Lower leg skin (tissue), 4 donors: Measurements from ENCODE around the gene IL17RA. TPM values are rescaled to one million over a fixed set of nuclear protein-coding genes. Genes with fewer than 3 reads are reported as not detected.

Source experiments
- DNase-seq, 2 donors: peaks; one replicate each; pipeline ENCODE4 v3.0.0-alpha.2; 2019; ENCODE audit warnings: low spot score in 2 of 2
- H3K4me3 ChIP-seq: fragments of 200-600 bp; sonication (generic); 2 replicates; pipeline ENCODE4 v1.5.1; 2017; ENCODE audit warnings: mild to moderate bottlenecking, low read depth; ENCODE audit not compliant: poor library complexity, severe bottlenecking
- POLR2A ChIP-seq, 2 donors: fragments of 450-650 bp; IDR thresholded peaks; one replicate each; pipeline ENCODE4 v1.6.1; 2016 to 2017; ENCODE audit warnings: antibody characterized with exemption in 2 of 2, mild to moderate bottlenecking in 1 of 2, moderate library complexity in 1 of 2
- WGBS, 2 donors: methylation state at CpG; one replicate each; pipeline ENCODE4 v1.1.5; 2018; 5-methylcytosine and 5-hydroxymethylcytosine counted together
- intact Hi-C: fragments of 100-400 bp; cut with DNase I; formaldehyde crosslinking; loops from one replicate; pipeline ENCODE4 v1.15.0; 2023; ENCODE audit warnings: low total_unique reads
- total RNA-seq, 4 donors: library from RNA; depleted of rRNA; stranded (reverse); fragments of >200 nt; gene quantifications; one replicate each; pipeline ENCODE4 v1.1.0, GENCODE V29; 2016
- TF ChIP-seq, protein P1 (sequence below), 3 donors: fragments of 450-650 bp; IDR thresholded peaks; one replicate each; pipeline ENCODE4 v1.5.1; 2016; ENCODE audit warnings: antibody characterized with exemption in 3 of 3, mild to moderate bottlenecking in 3 of 3, moderate library complexity in 2 of 3

Gene IL17RA
- total RNA-seq, 4 donors from 2014 or later, result 17.6 to 30.6 (median 21.3) TPM

DNA sequence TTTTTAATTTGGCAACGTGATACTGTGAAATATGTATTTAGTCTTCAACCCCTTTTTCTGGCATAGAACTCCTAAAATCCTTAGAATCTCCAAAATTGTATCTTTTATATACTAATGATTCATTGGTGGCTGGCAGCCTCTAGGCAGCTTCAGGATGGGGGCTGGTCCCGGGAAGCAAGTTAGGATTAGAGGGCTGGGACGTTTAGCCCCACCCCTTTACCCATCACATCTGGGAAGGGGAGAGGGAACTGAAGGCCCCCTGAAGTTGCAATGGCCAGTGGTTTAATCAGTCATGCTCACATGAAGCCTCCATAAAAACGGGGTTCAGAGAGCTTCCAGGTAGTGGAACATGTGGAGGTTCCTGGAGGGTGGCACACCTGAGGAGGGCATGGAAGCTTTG is 7.1 kb downstream of the IL17RA start:
- intact Hi-C loops, result loop anchor here (10.0 kb wide), 1 partner anchor 53 kb away; no protein-coding TSS in a partner anchor
- 65 to 70% methylated on average over 4 of the region's 4 CpGs for WGBS, 2 donors
- peak in 1 of 2 donors; percentile 31 for DNase-seq
- TF ChIP-seq, protein P1, sequence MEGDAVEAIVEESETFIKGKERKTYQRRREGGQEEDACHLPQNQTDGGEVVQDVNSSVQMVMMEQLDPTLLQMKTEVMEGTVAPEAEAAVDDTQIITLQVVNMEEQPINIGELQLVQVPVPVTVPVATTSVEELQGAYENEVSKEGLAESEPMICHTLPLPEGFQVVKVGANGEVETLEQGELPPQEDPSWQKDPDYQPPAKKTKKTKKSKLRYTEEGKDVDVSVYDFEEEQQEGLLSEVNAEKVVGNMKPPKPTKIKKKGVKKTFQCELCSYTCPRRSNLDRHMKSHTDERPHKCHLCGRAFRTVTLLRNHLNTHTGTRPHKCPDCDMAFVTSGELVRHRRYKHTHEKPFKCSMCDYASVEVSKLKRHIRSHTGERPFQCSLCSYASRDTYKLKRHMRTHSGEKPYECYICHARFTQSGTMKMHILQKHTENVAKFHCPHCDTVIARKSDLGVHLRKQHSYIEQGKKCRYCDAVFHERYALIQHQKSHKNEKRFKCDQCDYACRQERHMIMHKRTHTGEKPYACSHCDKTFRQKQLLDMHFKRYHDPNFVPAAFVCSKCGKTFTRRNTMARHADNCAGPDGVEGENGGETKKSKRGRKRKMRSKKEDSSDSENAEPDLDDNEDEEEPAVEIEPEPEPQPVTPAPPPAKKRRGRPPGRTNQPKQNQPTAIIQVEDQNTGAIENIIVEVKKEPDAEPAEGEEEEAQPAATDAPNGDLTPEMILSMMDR (IDR thresholded peaks at IDR 0.05), result no peak
- TF ChIP-seq POLR2A (IDR thresholded peaks at IDR 0.05), result no peak
- H3K4me3 ChIP-seq, result no peak overlapping the region

DNA sequence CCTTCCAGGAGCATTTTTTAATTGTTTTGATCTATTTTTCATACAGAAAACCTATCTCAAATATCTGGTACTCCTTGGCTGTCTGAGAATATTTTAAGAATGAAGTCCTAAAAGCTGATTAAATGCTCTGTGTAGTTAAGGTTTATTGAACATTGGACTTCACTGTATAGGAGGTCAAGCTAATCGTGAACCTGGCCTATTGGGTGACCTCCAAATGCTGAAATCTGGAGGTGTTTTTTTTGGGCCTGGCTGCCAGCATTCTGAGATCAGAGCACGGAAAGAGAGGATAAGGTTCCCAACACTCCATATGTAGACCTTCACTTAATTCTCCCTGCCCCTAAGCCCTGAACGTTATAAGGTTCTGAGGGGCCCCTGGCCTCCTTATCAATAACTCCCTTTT is 8.3 kb downstream of the IL17RA start:
- no peak overlapping the region for H3K4me3 ChIP-seq
- 75 to 79% methylated on average over 3 of the region's 3 CpGs for WGBS, 2 donors
- intact Hi-C loops, result loop anchor here (10.0 kb wide), 1 partner anchor 52 kb away; no protein-coding TSS in a partner anchor
- no peak for DNase-seq
- TF ChIP-seq POLR2A (IDR thresholded peaks at IDR 0.05), result no peak
- TF ChIP-seq, protein P1 (IDR thresholded peaks at IDR 0.05), result no peak

DNA sequence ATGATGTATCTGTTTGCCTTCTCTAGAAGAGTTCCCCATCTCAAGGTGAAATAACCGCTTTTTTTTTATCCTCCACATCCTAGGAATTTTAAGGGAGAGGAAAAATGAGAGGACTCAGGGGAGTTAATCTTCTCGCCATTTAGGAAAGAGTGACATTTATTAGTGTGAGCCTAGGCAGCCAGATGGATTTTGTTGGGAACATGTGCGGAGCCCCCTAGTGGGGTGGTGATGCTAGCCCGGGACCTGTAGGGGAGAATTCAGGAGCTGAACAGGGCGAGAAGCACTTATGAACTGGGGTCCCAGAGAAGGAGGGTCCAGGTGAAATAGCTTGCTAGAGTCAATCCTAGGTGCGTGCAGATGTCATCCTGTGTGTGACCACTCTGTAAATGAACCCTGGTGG is 10.7 kb downstream of the IL17RA start:
- no peak overlapping the region for H3K4me3 ChIP-seq
- peak in 1 of 2 donors; percentile 18 for DNase-seq
- TF ChIP-seq, protein P1 (IDR thresholded peaks at IDR 0.05), result no peak
- no peak for TF ChIP-seq POLR2A (IDR thresholded peaks at IDR 0.05)
- 87 to 90% methylated on average over 6 of the region's 6 CpGs for WGBS, 2 donors
- intact Hi-C loops, result loop anchor here (10.0 kb wide), 1 partner anchor 49 kb away; no protein-coding TSS in a partner anchor

DNA sequence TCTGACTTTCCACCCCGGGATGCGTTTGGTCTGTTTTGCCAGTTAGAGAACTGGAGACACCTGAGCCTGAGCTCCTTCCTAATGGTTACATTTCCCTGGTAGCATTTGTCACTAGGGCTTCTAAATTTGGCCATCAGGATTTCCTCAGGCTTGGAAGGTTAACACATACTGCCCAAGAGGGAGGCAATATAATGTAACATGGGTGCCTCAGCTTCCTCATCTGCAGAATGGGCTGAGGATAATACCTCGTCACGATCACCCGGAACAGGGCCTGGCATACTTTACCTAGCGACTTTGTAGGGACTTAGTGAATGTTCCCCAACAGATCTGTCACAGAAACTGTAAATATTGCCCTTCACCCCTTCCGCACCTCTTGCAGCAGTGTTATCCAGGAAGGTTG is 11.3 kb downstream of the IL17RA start:
- TF ChIP-seq, protein P1 (IDR thresholded peaks at IDR 0.05), result no peak
- no peak for TF ChIP-seq POLR2A (IDR thresholded peaks at IDR 0.05)
- DNase-seq, result no peak
- intact Hi-C loops, result loop anchor here (10.0 kb wide), 1 partner anchor 49 kb away; no protein-coding TSS in a partner anchor
- 95 to 98% methylated on average over 7 of the region's 7 CpGs for WGBS, 2 donors
- H3K4me3 ChIP-seq, result no peak overlapping the region

DNA sequence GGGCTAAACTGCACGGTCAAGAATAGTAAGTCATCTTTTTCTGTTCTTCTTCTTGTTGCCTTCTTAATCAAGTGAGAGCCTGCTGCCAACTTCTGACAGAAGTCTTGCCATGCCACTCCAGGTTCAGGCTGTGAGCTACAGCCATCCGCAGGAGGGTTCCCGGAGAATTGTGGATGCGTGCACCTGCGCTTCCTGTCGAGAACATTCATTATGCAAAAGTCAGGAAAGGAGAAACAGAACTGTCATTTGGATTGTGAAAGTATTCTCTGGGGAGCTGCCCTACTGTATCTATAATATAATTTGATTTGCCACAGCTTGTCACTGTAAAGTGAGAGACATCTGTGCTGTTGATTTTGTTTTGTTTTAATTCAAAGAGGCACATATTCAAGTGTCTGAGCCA is 12.3 kb downstream of the IL17RA start:
- 74 to 76% methylated on average over 6 of the region's 6 CpGs for WGBS, 2 donors
- no peak for DNase-seq
- intact Hi-C loops, result loop anchor here (10.0 kb wide), 1 partner anchor 48 kb away; no protein-coding TSS in a partner anchor
- no peak overlapping the region for H3K4me3 ChIP-seq
- no peak for TF ChIP-seq POLR2A (IDR thresholded peaks at IDR 0.05)
- TF ChIP-seq, protein P1 (IDR thresholded peaks at IDR 0.05), result no peak

DNA sequence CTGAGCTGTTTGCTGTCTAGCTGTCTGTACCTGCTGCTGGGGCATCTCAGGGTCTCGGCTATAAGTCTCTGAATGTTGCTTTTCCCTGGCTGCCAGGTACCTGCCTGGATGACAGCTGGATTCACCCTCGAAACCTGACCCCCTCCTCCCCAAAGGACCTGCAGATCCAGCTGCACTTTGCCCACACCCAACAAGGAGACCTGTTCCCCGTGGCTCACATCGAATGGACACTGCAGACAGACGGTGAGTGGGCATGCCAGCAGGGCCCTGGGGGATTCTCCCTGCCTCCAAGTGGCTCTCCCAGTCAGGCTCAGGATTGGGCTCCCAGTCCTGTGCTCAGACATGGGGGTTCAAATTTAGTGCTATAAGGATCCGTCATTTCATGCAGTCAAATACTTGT is 12.9 kb downstream of the IL17RA start:
- no peak for DNase-seq
- TF ChIP-seq, protein P1 (IDR thresholded peaks at IDR 0.05), result no peak
- TF ChIP-seq POLR2A (IDR thresholded peaks at IDR 0.05), result no peak
- 80 to 91% methylated on average over 6 of the region's 6 CpGs for WGBS, 2 donors
- intact Hi-C loops, result loop anchor here (10.0 kb wide), 1 partner anchor 47 kb away; no protein-coding TSS in a partner anchor
- no peak overlapping the region for H3K4me3 ChIP-seq
